KOPT-K1 (cell line): ENCODE data around the gene IARS2.
"Not testable (repeated sequence)": the region's sequence is repeated elsewhere in the genome, so short reads cannot be mapped to it uniquely, and the experiment has no call there.

Source experiments
- H3K27ac ChIP-seq: fragments of 200-600 bp; sonication (generic); 2 replicates; pipeline ENCODE4 v1.5.1; 2016; ENCODE audit warnings: antibody characterized with exemption, mild to moderate bottlenecking, low read depth, low read length; ENCODE audit not compliant: poor library complexity, severe bottlenecking
- H3K36me3 ChIP-seq: fragments of 200-600 bp; sonication (generic); 2 replicates; pipeline ENCODE4 v1.5.1; 2017; ENCODE audit warnings: antibody characterized with exemption, mild to moderate bottlenecking, low read length, moderate library complexity; ENCODE audit not compliant: insufficient read depth
- H3K9me3 ChIP-seq: fragments of 200-600 bp; sonication (generic); 2 replicates; pipeline ENCODE4 v1.5.1; 2017; ENCODE audit warnings: antibody characterized with exemption, low read length, mild to moderate bottlenecking; ENCODE audit not compliant: insufficient read depth, poor library complexity, severe bottlenecking

IARS2 gene

GRCh38 chr1:220089650-220090556 lies 4.0 kb upstream of the IARS2 start, which contains the start of gene BPNT1:
Gene BPNT1 (minus strand): TSS chr1:220089788. CDS start chr1:220079846, 9,942 bp downstream.
- Histone ChIP-seq H3K9me3 (no peaks in the 10 kb centered on the region), H3K36me3 (no peaks in the 10 kb centered on the region), H3K27ac (peak within 1 kb of the TSS; percentile 60)

GRCh38 chr1:220092694-220093093 lies 1.2 kb upstream of the IARS2 start:
- H3K9me3 ChIP-seq = no peaks in the 10 kb centered on the region
- H3K27ac ChIP-seq = no peak overlapping the region
- peaks cover 16% of the 10 kb centered on the region for H3K36me3 ChIP-seq

- Histone ChIP-seq H3K36me3 (peaks cover 24% of the 10 kb centered on the region), H3K27ac (no peak overlapping the region), H3K9me3 (no peaks in the 10 kb centered on the region)
These were observed 444 bp upstream of the IARS2 start for GRCh38 chr1:220093361-220094015.

- H3K27ac ChIP-seq = no peak overlapping the region
- peaks cover 85% of the 10 kb centered on the region for H3K36me3 ChIP-seq
- H3K9me3 ChIP-seq = no peaks in the 10 kb centered on the region
These were observed 5.9 kb downstream of the IARS2 start for GRCh38 chr1:220099826-220100225.

- H3K27ac ChIP-seq, H3K9me3 ChIP-seq: not testable (repeated sequence)
- peaks cover 87% of the 10 kb centered on the region for H3K36me3 ChIP-seq
These were observed 16.5 kb downstream of the IARS2 start for GRCh38 chr1:220110473-220110872.

- H3K36me3 ChIP-seq = peaks cover 86% of the 10 kb centered on the region
- not testable (repeated sequence) for H3K9me3 ChIP-seq, H3K27ac ChIP-seq
These were observed 18.7 kb downstream of the IARS2 start for GRCh38 chr1:220112600-220112999.

- Histone ChIP-seq H3K27ac (no peak overlapping the region), H3K36me3 (peaks cover 88% of the 10 kb centered on the region), H3K9me3 (no peaks in the 10 kb centered on the region)
These were observed 19.3 kb downstream of the IARS2 start for GRCh38 chr1:220113136-220113695.

- Histone ChIP-seq H3K27ac (no peak overlapping the region), H3K36me3 (peaks cover 56% of the 10 kb centered on the region)
These were observed 25.1 kb downstream of the IARS2 start for GRCh38 chr1:220119043-220119512.

GRCh38 chr1:220121791-220122530 lies 28.0 kb downstream of the IARS2 start:
- no peaks in the 10 kb centered on the region for H3K9me3 ChIP-seq
- peaks cover 46% of the 10 kb centered on the region for H3K36me3 ChIP-seq
- H3K27ac ChIP-seq = no peak overlapping the region

More at GRCh38 chr1:220119043-220119512, 25.1 kb downstream of the IARS2 start:
- no peaks in the 10 kb centered on the region for H3K9me3 ChIP-seq

GRCh38 chr1:220123066-220123465 lies 29.1 kb downstream of the IARS2 start:
- H3K36me3 ChIP-seq = peaks cover 47% of the 10 kb centered on the region
- no peaks in the 10 kb centered on the region for H3K9me3 ChIP-seq
- no peak overlapping the region for H3K27ac ChIP-seq

- H3K9me3 ChIP-seq = no peaks in the 10 kb centered on the region
- H3K27ac ChIP-seq = no peak overlapping the region
- peaks cover 48% of the 10 kb centered on the region for H3K36me3 ChIP-seq
These were observed 30.0 kb downstream of the IARS2 start for GRCh38 chr1:220123889-220124288.

GRCh38 chr1:220124542-220124941 lies 30.6 kb downstream of the IARS2 start:
- peaks cover 52% of the 10 kb centered on the region for H3K36me3 ChIP-seq
- H3K27ac ChIP-seq = no peak overlapping the region
- H3K9me3 ChIP-seq = no peaks in the 10 kb centered on the region

- peaks cover 64% of the 10 kb centered on the region for H3K36me3 ChIP-seq
- no peaks in the 10 kb centered on the region for H3K9me3 ChIP-seq
- no peak overlapping the region for H3K27ac ChIP-seq
These were observed 33.1 kb downstream of the IARS2 start for GRCh38 chr1:220127076-220127475.

- H3K9me3 ChIP-seq = no peaks in the 10 kb centered on the region
- no peak overlapping the region for H3K27ac ChIP-seq
- H3K36me3 ChIP-seq = peaks cover 90% of the 10 kb centered on the region
These were observed 35.7 kb downstream of the IARS2 start for GRCh38 chr1:220129479-220130210.
